GM12878 (cell line): ENCODE results near the gene PITPNC1.

ENCODE experiments used
- ATF3 ChIP-seq: IDR thresholded peaks from 2 replicates; pipeline ENCODE4 v1.6.1; 2011; ENCODE audit warnings: low read depth, mild to moderate bottlenecking, low read length, moderate library complexity, borderline replicate concordance; ENCODE audit errors: extremely low read depth
- BCL11A ChIP-seq: IDR thresholded peaks from 2 replicates; pipeline ENCODE4 v1.6.1; 2011; ENCODE audit warnings: low read depth, low read length
- EP300 ChIP-seq, 2 experiments: fragments of 150-350 bp in 1 of 2; IDR thresholded peaks; 2 replicates each; pipeline ENCODE4 v1.6.1; 2011 to 2012; ENCODE audit warnings: low read depth in 2 of 2, low read length in 2 of 2, borderline replicate concordance in 1 of 2, improper control_type of control experiment in 1 of 2, inconsistent platforms in 1 of 2; ENCODE audit not compliant: control insufficient read depth in 1 of 2
- MXI1 ChIP-seq: fragments of 150-350 bp; IDR thresholded peaks from 2 replicates; pipeline ENCODE4 v1.6.1; 2011; ENCODE audit warnings: low read depth, mild to moderate bottlenecking, inconsistent platforms, low read length, improper control_type of control experiment
- NFIC ChIP-seq: IDR thresholded peaks from 2 replicates; pipeline ENCODE4 v1.6.1; 2012; ENCODE audit warnings: low read depth, mild to moderate bottlenecking, inconsistent platforms, low read length, moderate library complexity
- TAF1 ChIP-seq: IDR thresholded peaks from 2 replicates; pipeline ENCODE4 v1.6.1; 2011; ENCODE audit warnings: mild to moderate bottlenecking, low read depth, low read length, borderline replicate concordance
- TARDBP ChIP-seq: IDR thresholded peaks from 2 replicates; pipeline ENCODE4 v1.6.1; 2016; ENCODE audit warnings: borderline replicate concordance
- ZNF217 ChIP-seq: fragments of 450-650 bp; IDR thresholded peaks from 2 replicates; pipeline ENCODE4 v1.6.1; 2017; ENCODE audit warnings: antibody characterized with exemption, mild to moderate bottlenecking
- TF ChIP-seq, protein P1 (sequence below), 3 experiments: IDR thresholded peaks in 2 of 3; conservative IDR thresholded peaks in 1 of 3; 2 replicates each; pipeline ENCODE4 v1.5.1; 2011; ENCODE audit warnings: low read depth in 3 of 3, low read length in 3 of 3, mild to moderate bottlenecking in 3 of 3, control low read depth in 2 of 3, moderate library complexity in 2 of 3, inconsistent platforms in 1 of 3, mixed read lengths in 1 of 3; ENCODE audit not compliant: control insufficient read depth in 2 of 3, insufficient read depth in 1 of 3; ENCODE audit errors: extremely low read depth in 1 of 3

DNA sequence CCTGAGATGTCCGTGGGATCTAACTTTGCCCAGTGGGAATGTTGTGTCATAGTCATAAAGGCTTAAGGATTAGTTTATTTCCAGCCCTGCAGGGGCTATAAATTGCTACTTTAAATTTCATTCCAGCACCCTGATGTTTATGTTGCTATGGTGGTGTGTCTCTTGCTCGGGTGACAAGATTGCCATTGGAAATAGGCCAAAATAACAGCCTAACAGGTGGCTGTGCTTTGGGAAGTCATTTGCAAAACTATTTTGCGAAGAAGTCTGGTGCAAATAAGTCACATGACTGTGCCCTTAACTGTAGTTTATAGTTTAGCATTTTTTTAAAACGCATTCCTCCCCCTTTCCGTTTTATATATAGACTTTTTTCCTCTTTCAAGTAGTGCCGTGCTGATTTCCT is 23.1 kb downstream of the PITPNC1 start:
- TF ChIP-seq, protein P1, sequence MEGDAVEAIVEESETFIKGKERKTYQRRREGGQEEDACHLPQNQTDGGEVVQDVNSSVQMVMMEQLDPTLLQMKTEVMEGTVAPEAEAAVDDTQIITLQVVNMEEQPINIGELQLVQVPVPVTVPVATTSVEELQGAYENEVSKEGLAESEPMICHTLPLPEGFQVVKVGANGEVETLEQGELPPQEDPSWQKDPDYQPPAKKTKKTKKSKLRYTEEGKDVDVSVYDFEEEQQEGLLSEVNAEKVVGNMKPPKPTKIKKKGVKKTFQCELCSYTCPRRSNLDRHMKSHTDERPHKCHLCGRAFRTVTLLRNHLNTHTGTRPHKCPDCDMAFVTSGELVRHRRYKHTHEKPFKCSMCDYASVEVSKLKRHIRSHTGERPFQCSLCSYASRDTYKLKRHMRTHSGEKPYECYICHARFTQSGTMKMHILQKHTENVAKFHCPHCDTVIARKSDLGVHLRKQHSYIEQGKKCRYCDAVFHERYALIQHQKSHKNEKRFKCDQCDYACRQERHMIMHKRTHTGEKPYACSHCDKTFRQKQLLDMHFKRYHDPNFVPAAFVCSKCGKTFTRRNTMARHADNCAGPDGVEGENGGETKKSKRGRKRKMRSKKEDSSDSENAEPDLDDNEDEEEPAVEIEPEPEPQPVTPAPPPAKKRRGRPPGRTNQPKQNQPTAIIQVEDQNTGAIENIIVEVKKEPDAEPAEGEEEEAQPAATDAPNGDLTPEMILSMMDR (IDR thresholded peaks at IDR 0.05 in 2 of 3, conservative IDR thresholded peaks at IDR 0.05 in 1 of 3; ENCODE audit: control insufficient read depth in 2 of 3, extremely low read depth in 1 of 3, insufficient read depth in 1 of 3, low read depth in 3 of 3, low read length in 3 of 3): no peak
- TF ChIP-seq NFIC (no peak), ATF3 (no peak), TARDBP (no peak), ZNF217 (no peak), BCL11A (no peak), MXI1 (no peak), EP300 (IDR thresholded peaks at IDR 0.05; ENCODE audit: borderline replicate concordance in 1 of 2, control insufficient read depth in 1 of 2, low read depth in 2 of 2, low read length in 2 of 2) (no peak), TAF1 (no peak)
